ENCODE results near the gene UBE2E2. TPM values are rescaled to one million over a fixed set of nuclear protein-coding genes. Genes with fewer than 3 reads are reported as not detected.

Gene UBE2E2
- total RNA-seq, 4 donors from 2014 or later, result 7.9 to 44.7 (median 26.6) TPM

DNA sequence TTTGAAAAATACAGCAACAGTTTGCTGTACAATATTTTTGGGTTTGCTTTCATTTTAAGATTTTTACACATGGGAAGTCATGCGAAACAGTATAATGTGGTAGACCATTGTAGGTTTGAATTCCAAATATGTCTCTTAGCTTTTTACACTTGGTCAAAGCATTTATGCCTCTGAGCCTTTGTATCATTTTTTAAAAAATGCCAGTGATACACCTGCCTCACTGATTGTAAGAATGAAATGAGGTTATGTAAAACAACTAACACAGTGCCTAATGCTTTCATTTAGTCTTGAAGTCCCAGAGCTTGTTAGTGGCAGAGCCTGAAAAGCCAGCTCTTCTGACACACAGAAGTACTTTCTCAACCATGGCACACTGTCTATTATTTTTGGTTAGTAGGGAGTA, 202.0 kb downstream of the UBE2E2 start:
- TF ChIP-seq POLR2A (IDR thresholded peaks at IDR 0.05) (no peak), CTCF (IDR thresholded peaks at IDR 0.05 in 4 of 5, conservative IDR thresholded peaks at IDR 0.05 in 1 of 5) (no peak)
- Histone ChIP-seq H3K9me3 (no peaks in the 10 kb centered on the region), H3K4me3 (no peak overlapping the region), H3K27me3 (no peaks in the 10 kb centered on the region), H3K36me3 (no peaks in the 10 kb centered on the region), H3K27ac (no peak overlapping the region), H3K4me1 (peaks cover 47 to 56% of the 10 kb centered on the region in 2 donors)
- ATAC-seq (no peak), DNase-seq (no peak)
- intact Hi-C loops (cut with DNase I; ENCODE audit: low total_unique reads) (no loop called here), in situ Hi-C loops (cut with MboI; ENCODE audit: low sequenced_read_pairs in 4 of 4) (no loop called here)

DNA sequence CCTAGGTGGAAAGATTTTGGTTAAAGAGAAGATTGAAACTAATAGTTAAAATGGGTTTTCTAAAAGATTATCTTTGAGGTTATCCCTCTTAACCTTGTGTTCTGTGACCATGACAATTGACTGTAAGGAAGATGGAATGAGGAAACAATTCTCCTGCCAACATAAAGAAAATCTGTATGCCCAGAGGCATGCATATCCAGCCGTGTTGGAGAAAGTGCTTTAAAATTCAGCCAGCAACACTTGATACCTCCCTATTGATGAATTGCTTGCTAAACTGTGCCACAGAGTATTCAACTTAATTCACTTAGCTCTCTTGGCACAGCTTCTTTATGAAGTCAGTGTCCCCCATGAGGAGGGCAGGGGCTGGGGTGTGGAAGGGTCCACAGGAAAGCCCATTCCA, 203.5 kb downstream of the UBE2E2 start:
- Histone ChIP-seq H3K9me3 (no peaks in the 10 kb centered on the region), H3K4me3 (no peak overlapping the region), H3K27me3 (no peaks in the 10 kb centered on the region), H3K27ac (no peak overlapping the region), H3K36me3 (no peaks in the 10 kb centered on the region), H3K4me1 (peaks cover 47 to 61% of the 10 kb centered on the region in 2 donors)
- no peak for DNase-seq
- ATAC-seq, result no peak
- TF ChIP-seq CTCF (IDR thresholded peaks at IDR 0.05 in 4 of 5, conservative IDR thresholded peaks at IDR 0.05 in 1 of 5) (no peak), POLR2A (IDR thresholded peaks at IDR 0.05) (no peak)
- in situ Hi-C loops (cut with MboI; ENCODE audit: low sequenced_read_pairs in 4 of 4) (no loop called here), intact Hi-C loops (cut with DNase I; ENCODE audit: low total_unique reads) (no loop called here)

DNA sequence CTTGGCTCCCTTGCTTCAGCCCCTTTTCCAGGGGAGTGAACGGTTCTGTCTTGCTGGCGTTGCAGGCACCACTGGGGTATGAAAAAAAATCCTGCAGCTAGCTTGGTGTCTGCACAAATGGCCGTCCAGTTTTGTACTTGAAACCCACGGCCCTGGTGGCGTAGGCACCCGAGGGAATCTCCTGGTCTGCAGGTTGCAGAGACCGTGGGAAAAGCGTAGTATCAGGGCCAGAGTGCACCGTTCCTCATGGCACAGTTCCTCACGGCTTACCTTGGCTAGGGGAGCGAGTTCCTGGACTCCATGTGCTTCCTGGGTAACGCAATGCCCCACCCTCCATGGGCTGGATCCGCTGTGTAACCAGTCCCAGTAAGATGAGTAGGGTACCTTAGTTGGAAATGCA, 214.9 kb downstream of the UBE2E2 start:
- intact Hi-C loops (cut with DNase I; ENCODE audit: low total_unique reads) (no loop called here), in situ Hi-C loops (cut with MboI; ENCODE audit: low sequenced_read_pairs in 4 of 4) (no loop called here)
- Histone ChIP-seq H3K27me3 (no peaks in the 10 kb centered on the region), H3K27ac (no peak overlapping the region), H3K4me3 (no peak overlapping the region), H3K9me3 (no peaks in the 10 kb centered on the region), H3K4me1 (peaks cover 19 to 36% of the 10 kb centered on the region in 2 donors), H3K36me3 (no peaks in the 10 kb centered on the region)
- no peak for ATAC-seq
- TF ChIP-seq CTCF (IDR thresholded peaks at IDR 0.05 in 4 of 5, conservative IDR thresholded peaks at IDR 0.05 in 1 of 5) (no peak), POLR2A (IDR thresholded peaks at IDR 0.05) (no peak)
- no peak for DNase-seq

DNA sequence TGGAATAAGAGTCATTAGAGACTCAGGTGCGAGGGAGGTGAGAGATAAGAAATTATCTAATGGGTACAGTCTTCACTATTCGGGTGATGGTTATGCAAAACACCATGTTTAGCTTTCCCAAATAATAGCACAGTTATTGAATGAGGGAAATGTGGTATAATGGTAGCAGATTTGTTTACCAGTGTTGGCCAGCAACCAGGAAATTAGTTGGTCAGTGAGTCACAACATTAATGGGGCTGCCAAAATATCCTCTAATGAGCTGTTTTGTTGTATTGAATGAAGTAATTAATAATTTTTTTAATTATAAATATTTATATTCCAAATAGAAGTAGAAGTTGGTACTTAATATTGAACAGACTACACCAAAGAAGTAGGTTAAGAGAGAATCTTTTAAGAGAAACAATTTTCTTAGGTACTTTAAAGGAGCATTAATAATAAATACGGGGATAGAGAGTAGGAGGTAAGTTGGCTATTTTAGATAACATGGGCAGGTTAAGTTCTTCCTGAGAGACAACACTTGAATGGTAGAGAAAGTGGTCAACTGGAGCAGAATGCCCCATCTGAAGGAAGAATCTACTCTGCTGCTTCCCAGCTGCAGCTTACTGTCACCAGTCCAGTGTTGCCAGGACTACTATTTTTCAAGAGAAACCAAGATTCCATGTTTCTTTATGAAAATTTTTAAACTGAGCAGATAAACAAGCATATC, 218.8 kb downstream of the UBE2E2 start:
- TF ChIP-seq CTCF (IDR thresholded peaks at IDR 0.05 in 4 of 5, conservative IDR thresholded peaks at IDR 0.05 in 1 of 5) (no peak), POLR2A (IDR thresholded peaks at IDR 0.05) (no peak)
- Histone ChIP-seq H3K36me3 (no peaks in the 10 kb centered on the region), H3K4me1 (peaks cover 35 to 47% of the 10 kb centered on the region in 2 donors), H3K4me3 (no peak overlapping the region), H3K27ac (no peak overlapping the region), H3K27me3 (no peaks in the 10 kb centered on the region), H3K9me3 (no peaks in the 10 kb centered on the region)
- DNase-seq, result no peak
- in situ Hi-C loops (cut with MboI; ENCODE audit: low sequenced_read_pairs in 4 of 4), result no loop called here
- intact Hi-C loops (cut with DNase I; ENCODE audit: low total_unique reads), result no loop called here
- ATAC-seq, result no peak

DNA sequence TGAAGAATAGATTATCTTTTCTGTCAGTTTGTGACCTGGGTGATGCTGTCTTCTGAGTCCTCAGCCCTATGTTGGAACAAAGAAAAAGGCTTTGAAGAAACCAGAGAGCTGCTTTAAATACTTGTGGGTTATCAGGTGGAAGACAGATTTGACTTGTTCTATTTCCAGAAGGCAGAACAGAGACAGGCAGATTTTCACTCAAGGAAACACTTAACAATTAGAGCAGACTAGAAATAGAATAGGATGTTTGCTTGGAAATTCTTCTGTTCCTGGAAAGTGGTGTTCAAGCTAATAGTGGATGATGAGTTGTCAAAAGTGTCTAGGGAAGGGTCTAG, 219.4 kb downstream of the UBE2E2 start:
- in situ Hi-C loops (cut with MboI; ENCODE audit: low sequenced_read_pairs in 4 of 4) (no loop called here), intact Hi-C loops (cut with DNase I; ENCODE audit: low total_unique reads) (no loop called here)
- H3K27me3 ChIP-seq, result no peaks in the 10 kb centered on the region
- ATAC-seq, result no peak
- TF ChIP-seq POLR2A (IDR thresholded peaks at IDR 0.05) (no peak), CTCF (IDR thresholded peaks at IDR 0.05 in 4 of 5, conservative IDR thresholded peaks at IDR 0.05 in 1 of 5) (no peak)
- H3K36me3 ChIP-seq, result no peaks in the 10 kb centered on the region
- H3K4me3 ChIP-seq, result no peak overlapping the region
- no peaks in the 10 kb centered on the region for H3K9me3 ChIP-seq
- H3K27ac ChIP-seq, result no peak overlapping the region
- DNase-seq, result no peak
- H3K4me1 ChIP-seq, result peaks cover 35 to 47% of the 10 kb centered on the region in 2 donors

Data from gastrocnemius medialis (tissue), 4 donors.